Colonic mucosa (tissue), 4 donors: ENCODE results near the gene PILRB. TPM values are rescaled to one million over a fixed set of nuclear protein-coding genes. Genes with fewer than 3 reads are reported as not detected.
"Not testable (repeated sequence)": the region's sequence is repeated elsewhere in the genome, so short reads cannot be mapped to it uniquely, and the experiment has no call there.

ENCODE experiments used
- DNase-seq: peaks from one replicate; pipeline ENCODE4 v3.0.0-alpha.2; 2020
- H3K27ac ChIP-seq: fragments of 200-600 bp; one replicate; pipeline ENCODE4 v1.8.0; 2021
- H3K27me3 ChIP-seq: fragments of 200-600 bp; one replicate; pipeline ENCODE4 v1.8.0; 2021
- H3K36me3 ChIP-seq: fragments of 200-600 bp; one replicate; pipeline ENCODE4 v1.8.0; 2021
- H3K4me1 ChIP-seq: fragments of 200-600 bp; one replicate; pipeline ENCODE4 v1.8.0; 2021; ENCODE audit warnings: mild to moderate bottlenecking
- H3K4me3 ChIP-seq: fragments of 200-600 bp; one replicate; pipeline ENCODE4 v1.8.0; 2021
- H3K9ac ChIP-seq, 2 donors: one replicate each; pipeline ENCODE4 v1.7.0; 2013; ENCODE audit warnings: control low read depth in 2 of 2, low read depth in 2 of 2, low read length in 2 of 2
- H3K9me3 ChIP-seq: fragments of 200-600 bp; one replicate; pipeline ENCODE4 v1.8.0; 2021
- CTCF ChIP-seq: fragments of 200-600 bp; IDR thresholded peaks from one replicate; pipeline ENCODE4 v1.8.0; 2022; ENCODE audit warnings: antibody characterized with exemption, mild to moderate bottlenecking
- intact Hi-C: fragments of 100-400 bp; cut with DNase I; formaldehyde crosslinking; loops from one replicate; pipeline ENCODE4 v1.14.1; 2022
- total RNA-seq, 2 donors: library from RNA; stranded (reverse); fragmentation: NEBNext Ultra II Directional in 1 of 2; extraction: Animal tissue kit (Norgen Biotek cat#: 25700) in 1 of 2; gene quantifications; one replicate each; pipeline ENCODE4 v1.2.1, GENCODE V29; 2021
- donor health status: healthy.
- donor health status: DM: no; HTN: no; CAD: no.
- donor health status: DM: no; HTN: no; CAD: no.

PILRB gene
- 10 to 100 TPM; 18.2 to 57.9 TPM for total RNA-seq

DNA sequence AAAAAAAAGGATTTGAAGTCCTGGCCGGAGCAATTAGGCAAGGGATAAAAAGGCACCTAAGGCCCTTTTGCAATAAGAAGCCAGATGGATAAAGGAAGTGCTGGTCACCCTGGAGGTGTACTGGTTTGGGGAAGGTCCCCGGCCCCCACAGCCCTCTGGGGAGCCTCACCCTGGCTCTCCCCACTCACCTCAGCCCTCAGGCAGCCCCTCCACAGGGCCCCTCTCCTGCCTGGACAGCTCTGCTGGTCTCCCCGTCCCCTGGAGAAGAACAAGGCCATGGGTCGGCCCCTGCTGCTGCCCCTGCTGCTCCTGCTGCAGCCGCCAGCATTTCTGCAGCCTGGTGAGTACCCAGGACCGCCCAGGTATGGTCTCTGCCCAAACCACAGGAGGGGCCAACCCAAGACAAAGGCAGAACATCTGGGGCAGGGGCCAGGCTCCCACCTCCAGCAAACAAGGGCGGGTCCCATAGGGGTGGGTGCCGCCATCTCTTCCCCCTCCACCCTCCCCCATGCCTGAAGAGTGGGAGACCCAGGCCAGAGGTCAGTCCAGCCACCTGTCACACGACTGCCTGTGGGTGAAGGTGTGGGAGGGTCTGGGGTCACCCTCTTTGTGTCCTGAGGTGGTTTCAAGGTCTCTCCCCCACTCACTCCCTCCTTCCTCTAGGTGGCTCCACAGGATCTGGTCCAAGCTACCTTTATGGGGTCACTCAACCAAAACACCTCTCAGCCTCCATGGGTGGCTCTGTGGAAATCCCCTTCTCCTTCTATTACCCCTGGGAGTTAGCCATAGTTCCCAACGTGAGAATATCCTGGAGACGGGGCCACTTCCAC is at the start of gene PILRB:
PILRB (plus strand) TSS at position 91 of the 830 bp plus-strand sequence; CDS start at position 277, 186 bp downstream.
- no peak within 1 kb of the TSS for H3K27ac ChIP-seq
- no peaks in the 10 kb centered on the region for H3K4me1 ChIP-seq
- no peak within 1 kb of the TSS for H3K4me3 ChIP-seq
- intact Hi-C loops: no loop called here
- H3K9me3 ChIP-seq: no peaks in the 10 kb centered on the region
- no peak within 1 kb of the TSS for H3K9ac ChIP-seq
- DNase-seq: no peak
- H3K27me3 ChIP-seq: no peaks in the 10 kb centered on the region
- TF ChIP-seq CTCF: no peak
- H3K36me3 ChIP-seq: peaks cover 39% of the 10 kb centered on the region

DNA sequence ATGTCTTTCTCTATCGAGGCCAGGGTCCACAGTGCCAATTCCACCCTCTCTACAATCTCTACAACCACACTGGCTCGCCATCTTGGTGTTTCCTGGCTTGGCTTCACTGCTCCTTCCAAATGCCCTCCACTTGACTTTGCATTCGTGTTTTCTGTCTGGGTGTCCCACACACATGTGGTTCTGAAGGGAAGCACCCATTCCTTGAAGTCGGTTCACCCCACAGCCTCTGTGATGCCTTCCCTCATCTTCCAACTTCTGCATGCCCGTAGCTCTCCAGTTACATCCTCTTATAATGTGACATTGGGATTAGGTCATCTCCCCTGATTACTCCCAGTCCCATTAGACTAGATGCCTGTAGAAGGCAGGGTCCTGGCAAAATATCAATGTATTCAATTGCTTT is 39.6 kb upstream of the PILRB start:
- H3K27ac ChIP-seq, H3K4me3 ChIP-seq, H3K4me1 ChIP-seq, H3K36me3 ChIP-seq, H3K9ac ChIP-seq, H3K9me3 ChIP-seq, H3K27me3 ChIP-seq, intact Hi-C loops, DNase-seq: not testable (repeated sequence)

- H3K9me3 ChIP-seq, H3K27ac ChIP-seq, DNase-seq, H3K9ac ChIP-seq, H3K27me3 ChIP-seq, H3K4me3 ChIP-seq, intact Hi-C loops, H3K36me3 ChIP-seq, H3K4me1 ChIP-seq: not testable (repeated sequence)
Measured at GRCh38 chr7:100321648-100322047, 36.3 kb upstream of the PILRB start.

DNA sequence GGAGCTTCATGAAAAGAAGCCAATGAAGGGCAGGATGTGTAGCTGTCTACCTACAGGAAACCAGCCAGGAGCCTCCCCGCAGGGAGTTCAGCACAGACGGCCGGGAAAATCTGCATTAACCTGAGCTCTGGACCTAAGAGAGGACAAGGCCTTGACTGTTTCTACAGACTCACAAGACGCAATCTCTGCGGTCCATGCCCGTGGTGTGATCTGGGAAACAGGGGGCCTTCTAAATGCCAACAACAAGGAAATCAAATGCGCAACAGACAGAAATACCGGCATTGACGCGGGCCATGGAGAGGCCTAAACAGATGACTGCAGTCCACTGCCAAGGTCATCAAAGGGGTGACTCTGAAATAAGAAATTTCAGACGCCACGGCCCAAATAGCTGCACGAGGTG is 33.7 kb upstream of the PILRB start:
- intact Hi-C loops, H3K36me3 ChIP-seq, H3K4me1 ChIP-seq: not testable (repeated sequence)

DNA sequence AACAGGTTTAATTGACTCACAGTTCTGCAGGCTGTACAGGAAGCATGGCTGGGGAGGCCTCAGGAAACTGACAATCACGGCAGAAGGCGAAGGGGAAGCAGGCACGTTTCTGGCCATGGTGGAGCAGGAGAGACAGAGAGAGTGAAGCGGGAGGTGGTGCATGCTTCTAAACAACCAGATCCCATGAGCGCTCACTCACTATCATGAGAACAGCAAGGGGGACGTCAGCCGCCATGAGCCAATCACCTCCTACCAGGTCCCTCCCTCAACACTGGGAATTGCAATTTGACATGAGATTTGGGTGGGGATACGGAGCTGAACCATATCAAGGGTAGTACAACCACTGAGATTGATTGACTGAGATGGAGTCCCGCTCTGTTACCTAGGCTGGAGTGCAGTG is 32.2 kb upstream of the PILRB start:
- DNase-seq, H3K4me3 ChIP-seq: not testable (repeated sequence)

More for the DNA sequence above, 33.7 kb upstream of the PILRB start:
- H3K4me3 ChIP-seq, DNase-seq, H3K27me3 ChIP-seq, H3K27ac ChIP-seq, H3K9me3 ChIP-seq, H3K9ac ChIP-seq: not testable (repeated sequence)

GRCh38 chr7:100326914-100327313 is 31.0 kb upstream of the PILRB start:
- H3K36me3 ChIP-seq, H3K27ac ChIP-seq, H3K9ac ChIP-seq, intact Hi-C loops, DNase-seq, H3K9me3 ChIP-seq, H3K27me3 ChIP-seq, H3K4me3 ChIP-seq, H3K4me1 ChIP-seq: not testable (repeated sequence)

More for the DNA sequence above, 32.2 kb upstream of the PILRB start:
- H3K4me1 ChIP-seq, H3K36me3 ChIP-seq, H3K27ac ChIP-seq, H3K9ac ChIP-seq, H3K9me3 ChIP-seq, H3K27me3 ChIP-seq, intact Hi-C loops: not testable (repeated sequence)

DNA sequence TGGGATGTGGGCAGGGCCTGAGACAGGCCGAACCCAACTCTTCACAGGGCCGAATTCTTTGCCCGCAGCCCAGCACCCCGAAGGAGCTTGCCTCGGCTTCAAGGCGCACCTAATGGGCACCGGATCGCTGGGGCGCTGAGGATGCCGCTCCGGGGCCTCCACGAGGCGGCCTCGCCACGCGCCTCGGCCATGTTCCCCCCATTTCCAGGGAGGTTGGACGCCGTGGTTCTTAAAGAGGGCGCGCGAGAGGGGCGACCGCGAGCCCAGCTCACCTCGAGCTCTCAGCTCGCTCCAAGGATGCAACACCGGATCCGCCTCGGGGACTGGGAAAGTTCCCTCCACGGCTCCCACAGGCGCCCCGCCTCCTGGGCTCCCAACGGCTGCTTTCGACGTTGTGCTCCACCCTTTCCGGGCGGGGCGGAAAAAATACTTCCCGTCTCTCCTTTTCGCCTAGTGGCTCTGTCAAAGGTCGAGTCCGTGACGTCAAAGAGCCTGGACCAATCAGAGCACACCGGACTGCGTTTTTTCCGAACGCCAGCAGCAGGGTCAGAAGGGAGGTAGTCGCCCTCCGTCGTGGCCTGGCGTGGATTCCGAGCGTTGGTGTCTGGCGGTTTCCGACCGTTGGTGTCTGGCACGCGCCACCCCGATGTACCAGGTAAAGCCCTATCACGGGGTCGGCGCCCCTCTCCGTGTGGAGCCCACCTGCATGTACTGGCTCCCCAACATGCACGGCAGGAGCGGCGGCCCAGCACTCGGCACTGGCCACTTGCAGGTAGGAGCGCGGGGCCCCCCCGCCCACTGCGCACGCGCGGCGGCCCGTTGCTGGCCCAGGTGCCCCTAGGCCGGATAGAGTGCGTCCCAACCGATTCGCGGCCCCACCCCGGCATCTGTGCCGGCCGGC is 22.1 kb upstream of the PILRB start:
- H3K27me3 ChIP-seq, H3K36me3 ChIP-seq, intact Hi-C loops, H3K9me3 ChIP-seq, H3K4me1 ChIP-seq: not testable (repeated sequence)
- Histone ChIP-seq H3K4me3 (peak overlapping the region; percentile 68), H3K9ac (peak overlapping the region; percentile 51 to 84), H3K27ac (peak overlapping the region; percentile 93)
- peak; percentile 95 for DNase-seq

GRCh38 chr7:100338083-100338696 is 19.7 kb upstream of the PILRB start:
- H3K27ac ChIP-seq, H3K4me1 ChIP-seq, H3K36me3 ChIP-seq, H3K9me3 ChIP-seq, H3K9ac ChIP-seq, DNase-seq, H3K27me3 ChIP-seq, intact Hi-C loops, H3K4me3 ChIP-seq: not testable (repeated sequence)

GRCh38 chr7:100341286-100341685 is 16.6 kb upstream of the PILRB start:
- not testable (repeated sequence) for H3K36me3 ChIP-seq, H3K9me3 ChIP-seq, H3K4me3 ChIP-seq, H3K9ac ChIP-seq, H3K27ac ChIP-seq, H3K27me3 ChIP-seq, H3K4me1 ChIP-seq
- intact Hi-C loops: loop anchor here (10.0 kb wide), 1 partner anchor 206 kb away; no protein-coding TSS in a partner anchor
- DNase-seq: peak; percentile 77
